Middle frontal gyrus (tissue), 1 donor: ENCODE results near the gene SOST.
A peak's percentile ranks its signal among the peaks of the same experiment; 100 is the strongest.

Experiments
- DNase-seq: peaks from one replicate; pipeline ENCODE4 v3.0.0-alpha.2; 2015; ENCODE audit warnings: low spot score; ENCODE audit errors: extremely low spot score

Gene SOST

GRCh38 chr17:43741636-43742035, 17.0 kb downstream of the SOST start:
- no peak for DNase-seq

- no peak for DNase-seq
Observed at GRCh38 chr17:43740541-43740940, 18.1 kb downstream of the SOST start.

GRCh38 chr17:43737722-43738121, 20.9 kb downstream of the SOST start:
- no peak for DNase-seq

- DNase-seq, result no peak
Observed at GRCh38 chr17:43736389-43736788, 22.2 kb downstream of the SOST start.

- no peak for DNase-seq
Observed at GRCh38 chr17:43734376-43734775, 24.2 kb downstream of the SOST start.

- DNase-seq, result no peak
Observed at GRCh38 chr17:43733956-43734355, 24.6 kb downstream of the SOST start.

GRCh38 chr17:43732958-43733357, 25.6 kb downstream of the SOST start:
- no peak for DNase-seq

GRCh38 chr17:43728081-43728480, 30.5 kb downstream of the SOST start:
- DNase-seq, result no peak

GRCh38 chr17:43723697-43724359, 34.8 kb downstream of the SOST start:
- no peak for DNase-seq

- DNase-seq, result no peak
Observed at GRCh38 chr17:43722870-43723665, 35.5 kb downstream of the SOST start.

- DNase-seq, result no peak
Observed at GRCh38 chr17:43722269-43722619, 36.3 kb downstream of the SOST start.

- DNase-seq, result no peak
Observed at GRCh38 chr17:43721537-43722268, 36.9 kb downstream of the SOST start.

GRCh38 chr17:43720311-43721060, 38.1 kb downstream of the SOST start:
- peak; percentile 57 for DNase-seq

- no peak for DNase-seq
Observed at GRCh38 chr17:43719578-43719977, 39.0 kb downstream of the SOST start.

- DNase-seq, result no peak
Observed at GRCh38 chr17:43718544-43718943, 40.0 kb downstream of the SOST start.

- DNase-seq, result no peak
Observed at GRCh38 chr17:43717913-43718312, 40.7 kb downstream of the SOST start.

GRCh38 chr17:43714465-43715149, 44.0 kb downstream of the SOST start:
- DNase-seq, result no peak

GRCh38 chr17:43713494-43714162, 45.0 kb downstream of the SOST start:
- no peak for DNase-seq

GRCh38 chr17:43712397-43712796, 46.2 kb downstream of the SOST start:
- no peak for DNase-seq

GRCh38 chr17:43710101-43710500, 48.5 kb downstream of the SOST start:
- DNase-seq, result no peak
